ENCODE results near the gene HJURP.

The HJURP gene

DNA sequence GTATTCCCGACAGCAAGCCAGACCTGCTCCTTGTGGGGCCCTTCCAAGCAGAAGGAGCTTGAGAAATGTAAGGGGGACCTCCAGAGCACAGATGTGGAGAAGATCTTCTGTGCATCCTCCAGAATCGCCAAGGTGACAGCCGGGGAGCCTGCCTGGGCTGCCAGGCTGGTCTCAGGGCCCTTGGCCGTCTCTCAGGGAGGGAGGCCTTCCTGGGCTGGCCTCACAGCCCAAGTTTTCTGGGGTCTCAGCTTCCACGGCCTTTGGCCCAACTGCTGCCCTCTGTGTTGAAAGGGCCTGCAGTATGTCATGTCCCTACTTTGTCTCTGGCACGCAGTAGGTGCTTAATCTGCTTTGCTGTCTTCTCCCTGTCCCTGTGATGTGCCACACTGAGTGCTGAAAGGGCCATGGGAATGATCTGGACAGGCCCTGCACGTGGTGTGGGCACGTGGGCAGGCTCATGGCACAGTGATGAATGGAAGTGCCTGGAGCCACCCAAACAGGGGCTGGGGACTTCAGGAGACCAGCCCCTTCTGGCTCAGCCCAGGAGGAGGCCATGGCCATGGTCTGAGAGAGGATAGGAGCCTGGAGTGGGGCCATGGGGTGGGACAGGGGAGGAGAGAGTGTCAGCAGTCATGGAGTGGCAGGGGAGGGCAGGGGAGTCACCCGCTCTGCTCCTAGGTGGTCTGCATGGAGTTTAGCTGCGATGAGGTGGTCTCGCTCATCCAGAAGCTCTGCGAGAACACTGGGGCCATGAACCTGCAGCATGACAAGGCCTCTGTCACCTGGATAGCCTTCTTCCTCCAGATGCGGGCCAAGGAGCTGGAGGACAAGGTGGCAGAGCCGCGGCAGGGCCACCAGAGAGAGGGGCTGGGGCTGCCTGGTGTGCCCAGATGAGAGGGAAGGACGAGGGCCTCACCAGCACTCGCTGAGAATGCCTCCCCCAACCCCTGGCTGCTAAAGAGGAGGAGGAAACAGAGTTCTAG lies 35.4 kb downstream of the HJURP start:
- no peak overlapping the region for H3K4me3 ChIP-seq (ENCODE audit: low read length)
- no peak for DNase-seq (ENCODE audit: low read depth, low spot score)

GRCh38 chr2:233817995-233818638 lies 36.2 kb downstream of the HJURP start:
- no peak for DNase-seq (ENCODE audit: low read depth, low spot score)
- no peak overlapping the region for H3K4me3 ChIP-seq (ENCODE audit: low read length)

- H3K4me3 ChIP-seq (ENCODE audit: low read length) = no peak overlapping the region
Observed at GRCh38 chr2:233817361-233817911, 36.9 kb downstream of the HJURP start.

GRCh38 chr2:233816771-233817170 lies 37.6 kb downstream of the HJURP start:
- no peak for DNase-seq (ENCODE audit: low read depth, low spot score)
- no peak overlapping the region for H3K4me3 ChIP-seq (ENCODE audit: low read length)

More at GRCh38 chr2:233817361-233817911, 36.9 kb downstream of the HJURP start:
- DNase-seq (ENCODE audit: low read depth, low spot score) = no peak

DNA sequence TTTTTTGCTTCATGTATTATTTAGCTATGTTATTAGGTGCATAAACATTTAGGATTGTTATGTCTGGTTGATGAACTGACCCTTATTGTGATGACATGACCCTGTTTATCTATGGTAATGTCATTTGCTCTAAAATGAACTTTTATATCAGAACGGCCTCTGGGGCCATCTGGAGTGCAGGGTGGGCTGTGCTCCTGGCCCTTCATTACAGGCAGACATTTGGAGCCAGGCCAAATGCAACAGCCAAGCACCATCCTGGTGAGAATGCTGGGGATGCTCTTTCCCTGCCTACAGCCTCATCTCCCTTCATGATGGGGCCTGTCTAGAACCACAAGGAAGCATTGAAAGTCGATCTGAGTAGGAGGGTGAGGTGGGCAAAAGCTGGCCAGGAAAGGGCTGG lies 38.0 kb downstream of the HJURP start:
- no peak for DNase-seq (ENCODE audit: low read depth, low spot score)
- H3K4me3 ChIP-seq (ENCODE audit: low read length) = no peak overlapping the region

DNA sequence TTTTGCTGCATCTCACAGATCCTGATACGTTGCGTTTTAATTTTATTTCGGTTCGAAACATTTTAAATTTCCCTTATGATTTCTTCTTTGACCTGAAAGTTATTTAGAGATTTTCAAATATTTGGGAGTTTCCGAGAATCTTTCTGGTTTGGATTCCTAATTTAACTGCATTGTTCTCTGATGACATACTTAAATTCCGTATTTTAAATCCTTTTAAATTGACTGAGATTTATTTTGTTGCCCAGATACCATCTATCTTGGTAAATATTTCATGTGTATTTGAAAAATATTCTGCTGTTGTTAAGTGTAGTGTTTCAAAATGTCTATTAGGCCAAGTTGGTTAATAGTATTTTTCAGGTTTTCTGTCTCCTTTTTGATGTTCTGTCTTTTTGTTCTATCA lies 38.5 kb downstream of the HJURP start:
- DNase-seq (ENCODE audit: low read depth, low spot score) = no peak
- no peak overlapping the region for H3K4me3 ChIP-seq (ENCODE audit: low read length)

GRCh38 chr2:233814056-233814835 lies 40.1 kb downstream of the HJURP start:
- no peak for DNase-seq (ENCODE audit: low read depth, low spot score)
- H3K4me3 ChIP-seq (ENCODE audit: low read length) = no peak overlapping the region

DNA sequence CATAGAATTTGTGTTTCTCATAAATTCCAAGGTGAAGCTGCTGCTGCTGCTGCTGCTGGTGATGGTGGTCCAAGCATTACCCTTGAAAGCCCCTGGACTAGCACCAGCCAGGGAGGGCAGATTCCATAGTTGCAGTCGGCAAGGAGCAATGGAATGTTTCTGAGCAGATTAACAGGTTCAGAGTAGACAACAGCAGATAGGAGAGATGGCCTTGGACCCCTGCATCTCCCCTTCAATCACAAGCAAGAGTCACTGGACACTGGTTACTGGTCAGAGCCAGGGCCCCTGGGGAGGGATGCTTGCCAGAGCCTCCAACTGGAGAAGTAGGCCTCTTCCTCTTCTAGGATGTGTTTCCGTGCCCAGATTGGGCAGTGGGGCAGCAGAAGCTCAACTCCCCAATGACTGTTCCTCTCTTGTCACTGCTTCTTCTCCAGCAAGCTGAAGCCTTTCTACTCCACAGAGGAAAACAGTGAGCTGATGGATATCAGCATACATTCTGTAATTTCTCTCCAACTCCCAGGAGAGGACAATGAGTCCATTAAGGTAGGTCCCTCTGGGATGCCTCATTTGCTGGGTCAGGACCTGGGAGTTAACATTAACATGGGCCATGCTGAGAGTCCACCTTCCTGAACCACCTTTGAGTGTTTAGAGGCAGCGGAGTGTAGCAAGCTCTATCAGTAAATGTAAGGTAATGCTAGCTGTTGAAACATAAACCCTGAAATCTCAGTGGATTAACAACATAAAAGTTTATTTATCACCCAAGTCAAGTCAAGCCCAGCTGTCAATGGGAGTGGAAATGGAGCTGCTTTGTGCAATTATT lies 40.9 kb downstream of the HJURP start:
- no peak overlapping the region for H3K4me3 ChIP-seq (ENCODE audit: low read length)
- DNase-seq (ENCODE audit: low read depth, low spot score) = no peak

- no peak for DNase-seq (ENCODE audit: low read depth, low spot score)
- no peak overlapping the region for H3K4me3 ChIP-seq (ENCODE audit: low read length)
Observed at GRCh38 chr2:233811732-233812131, 42.6 kb downstream of the HJURP start.

- DNase-seq (ENCODE audit: low read depth, low spot score) = no peak
Observed at GRCh38 chr2:233811087-233811486, 43.2 kb downstream of the HJURP start.

GRCh38 chr2:233810385-233810784 lies 44.0 kb downstream of the HJURP start:
- DNase-seq (ENCODE audit: low read depth, low spot score) = no peak
- H3K4me3 ChIP-seq (ENCODE audit: low read length) = no peak overlapping the region

More at GRCh38 chr2:233811087-233811486, 43.2 kb downstream of the HJURP start:
- H3K4me3 ChIP-seq (ENCODE audit: low read length) = no peak overlapping the region

DNA sequence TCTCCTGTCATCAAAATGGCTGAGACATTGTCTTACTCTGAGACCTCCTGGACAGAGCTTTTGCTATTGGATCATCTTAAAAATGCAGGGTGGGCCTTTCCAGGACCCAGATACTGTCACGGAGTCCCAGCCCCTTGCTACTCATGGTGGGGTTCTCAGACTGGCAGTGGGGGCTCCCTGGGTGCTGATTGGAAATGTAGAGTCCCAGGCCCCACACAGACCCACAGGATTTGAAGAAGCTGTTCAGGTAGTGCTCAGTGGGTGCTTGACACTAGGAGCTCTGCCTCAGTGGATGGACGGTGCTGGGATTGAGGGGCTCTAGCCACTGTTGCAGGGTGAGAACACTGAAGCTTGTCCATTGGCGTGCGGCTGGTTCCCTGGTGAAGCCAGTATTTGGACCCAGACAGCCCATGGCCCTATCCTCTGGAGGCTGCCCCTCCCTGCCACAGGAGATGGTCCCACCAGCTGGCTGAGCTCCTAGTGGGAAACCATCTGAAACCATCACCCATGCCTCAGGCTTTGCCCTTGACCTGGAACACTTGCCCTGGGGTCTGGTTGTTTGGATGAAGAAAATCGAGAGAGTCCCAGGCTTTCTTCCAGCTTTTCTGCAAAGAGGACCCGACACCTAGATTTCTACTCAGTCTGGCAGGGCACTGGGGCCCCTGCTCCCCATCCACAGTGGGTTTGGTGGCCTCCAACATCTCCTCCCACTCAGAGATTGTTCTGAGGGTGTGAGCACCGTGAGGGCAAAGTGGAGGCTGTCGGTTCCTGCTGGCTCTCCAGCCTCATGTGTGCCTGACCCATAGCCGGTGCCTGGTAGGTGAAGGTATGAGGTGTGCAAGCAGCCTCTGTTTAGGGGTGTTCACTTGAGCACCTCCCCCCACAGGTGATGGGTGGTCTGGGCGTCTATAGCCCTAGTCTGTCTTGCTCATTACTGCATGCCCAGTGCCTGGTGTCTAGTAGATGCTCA lies 46.1 kb downstream of the HJURP start:
- DNase-seq (ENCODE audit: low read depth, low spot score) = no peak
- H3K4me3 ChIP-seq (ENCODE audit: low read length) = no peak overlapping the region

DNA sequence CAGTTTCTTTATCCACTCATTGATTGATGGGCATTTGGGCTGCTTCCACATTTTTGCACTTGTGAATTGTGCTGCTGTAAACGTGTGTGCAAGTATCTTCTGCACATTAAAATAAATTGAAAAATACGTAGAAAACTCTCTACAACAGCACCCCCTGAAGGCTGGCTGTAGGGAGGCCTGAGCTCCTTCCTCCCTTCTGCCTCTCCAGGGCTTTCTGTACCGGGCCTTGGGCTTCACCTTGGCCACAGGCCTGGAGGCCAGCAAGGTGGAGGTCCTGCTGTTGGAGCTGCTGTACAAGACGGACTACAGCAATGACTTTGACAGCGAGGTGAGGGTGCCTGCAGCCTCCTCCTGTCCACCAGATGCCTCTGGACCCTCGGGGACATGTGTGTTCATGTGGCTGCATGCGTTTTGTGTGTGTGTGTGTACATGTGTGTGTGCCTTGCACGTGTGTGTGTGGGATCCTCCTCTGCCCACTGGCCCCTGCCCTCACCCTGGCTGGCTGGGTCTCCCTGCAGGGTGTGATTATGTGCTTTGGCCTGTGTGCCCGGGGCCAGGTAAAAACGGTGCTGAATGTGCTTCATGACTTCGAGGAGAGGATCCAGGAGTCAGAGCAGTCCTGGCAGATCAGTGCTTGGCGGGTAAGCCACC lies 47.0 kb downstream of the HJURP start:
- no peak for DNase-seq (ENCODE audit: low read depth, low spot score)
- H3K4me3 ChIP-seq (ENCODE audit: low read length) = no peak overlapping the region

DNA sequence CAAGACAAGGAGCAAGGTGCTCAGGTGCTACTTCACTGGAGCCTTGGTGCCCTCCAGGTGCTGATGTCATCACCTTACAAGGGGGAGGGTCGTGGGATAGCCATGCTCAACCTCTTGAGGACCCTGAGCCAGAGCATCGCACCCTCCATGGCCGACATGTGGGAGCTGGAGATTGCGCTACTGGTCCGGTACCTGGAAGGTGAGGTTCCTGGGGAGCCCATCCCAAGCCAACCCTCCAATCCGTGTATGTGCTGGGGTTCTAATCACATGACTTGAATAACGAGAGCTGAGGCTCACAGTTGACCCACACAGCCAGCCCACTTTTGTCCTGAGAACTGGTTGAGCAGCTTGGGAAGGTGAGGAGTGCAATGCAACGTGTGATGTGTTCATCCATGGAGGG lies 50.3 kb downstream of the HJURP start:
- H3K4me3 ChIP-seq (ENCODE audit: low read length) = no peak overlapping the region
- no peak for DNase-seq (ENCODE audit: low read depth, low spot score)

GRCh38 chr2:233803292-233803911 lies 50.9 kb downstream of the HJURP start:
- no peak for DNase-seq (ENCODE audit: low read depth, low spot score)
- H3K4me3 ChIP-seq (ENCODE audit: low read length) = no peak overlapping the region

GRCh38 chr2:233802132-233802815 lies 52.1 kb downstream of the HJURP start:
- no peak for DNase-seq (ENCODE audit: low read depth, low spot score)
- H3K4me3 ChIP-seq (ENCODE audit: low read length) = no peak overlapping the region

Measured in Jurkat, Clone E6-1 (cell line).